Hematopoietic multipotent progenitor cell treated with erythropoietin and hydrocortisone succinate and interleukin-3 and kit ligand, for 6 days (in vitro differentiated cells): Measurements from ENCODE around the gene RWDD4.

Experiments used
- DNase-seq: peaks from one replicate; pipeline ENCODE4 v3.0.0-alpha.2; 2015

Gene RWDD4

DNA sequence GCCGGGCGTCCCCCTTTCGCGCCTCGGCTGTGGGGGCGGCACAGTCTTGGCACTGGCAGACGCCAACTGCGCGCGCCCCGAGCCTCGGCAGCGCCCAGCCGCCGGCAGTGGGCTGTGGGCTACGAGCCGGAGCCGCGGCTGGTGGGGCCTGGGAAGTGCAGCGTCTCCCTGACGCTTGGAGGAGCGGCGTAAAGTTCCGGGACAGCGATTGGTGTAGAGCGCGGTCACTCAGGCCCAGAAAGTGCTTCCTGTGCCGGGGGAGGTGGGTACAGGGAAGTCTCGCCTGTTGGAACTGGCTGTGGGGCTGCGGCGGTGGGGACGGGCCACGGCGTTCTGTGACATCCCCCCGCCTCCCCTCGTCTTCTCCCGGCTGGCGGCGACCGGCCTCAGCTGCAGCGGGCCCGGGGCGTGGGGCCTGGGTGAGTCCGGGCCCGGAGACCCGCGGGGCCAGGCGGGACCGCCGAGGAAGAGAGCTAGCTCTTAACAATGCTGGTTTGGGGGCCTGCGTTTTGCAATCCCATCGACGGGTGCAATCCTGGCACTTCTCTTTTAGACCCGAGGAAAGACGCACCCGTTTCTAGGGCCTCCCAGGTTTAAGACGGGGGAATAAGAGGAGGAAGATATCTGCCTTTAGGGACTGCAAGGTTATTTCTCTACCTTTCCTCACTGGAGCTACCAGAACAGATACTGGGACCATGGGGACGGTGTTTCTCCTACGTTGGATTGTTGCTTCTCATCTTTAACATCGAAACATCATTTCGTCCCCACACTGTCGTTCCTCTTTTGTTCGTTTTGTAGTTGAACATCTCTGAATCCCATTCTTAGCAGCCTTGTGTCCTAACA lies at the start of gene RWDD4, which contains the start of gene TRAPPC11:
RWDD4 (minus strand) TSS at position 157 of the 843 bp plus-strand sequence. CDS start 233 bp downstream, outside the sequence.
TRAPPC11 (plus strand) TSS at position 265 of the 843 bp plus-strand sequence. CDS start 4,575 bp downstream, outside the sequence.
- DNase-seq, result peak; percentile 98

DNA sequence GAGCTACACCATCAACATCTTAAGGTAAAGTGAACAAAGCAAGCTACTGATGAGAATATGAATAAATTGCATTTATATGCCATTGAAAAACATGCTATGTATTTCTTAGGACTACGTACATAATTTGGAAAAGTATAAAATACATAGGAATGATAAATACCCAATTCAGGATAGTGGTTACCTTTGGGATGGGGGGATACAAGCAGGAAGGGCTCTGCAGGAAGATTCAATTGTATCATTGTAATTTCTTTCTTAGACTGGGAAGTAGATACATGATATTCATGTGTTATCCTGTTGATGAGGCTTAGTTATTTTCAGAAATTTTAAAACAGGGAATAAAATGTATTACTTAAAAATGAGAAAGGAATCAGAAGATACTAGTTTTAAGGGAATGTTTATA lies 43.5 kb upstream of the RWDD4 start:
- no peak for DNase-seq

DNA sequence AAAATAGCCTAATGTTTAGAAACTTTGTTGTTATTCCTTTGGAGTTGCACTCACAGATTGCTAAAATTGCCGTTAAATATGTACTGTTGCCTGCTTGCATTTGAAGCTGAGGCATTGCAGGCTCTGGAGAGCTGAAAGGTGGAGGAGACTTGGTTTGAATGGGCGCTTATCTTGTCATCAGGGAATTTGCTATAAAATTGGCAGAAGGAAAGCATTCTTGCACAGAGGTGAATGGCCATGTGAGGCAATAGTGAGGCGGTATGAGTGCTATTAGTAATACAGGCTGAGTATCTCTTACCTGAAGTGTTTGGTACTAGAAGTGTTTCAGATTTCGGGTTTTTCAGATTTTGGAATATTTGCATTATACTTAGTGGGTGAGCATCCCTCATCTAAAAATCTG lies 41.4 kb upstream of the RWDD4 start:
- no peak for DNase-seq

DNA sequence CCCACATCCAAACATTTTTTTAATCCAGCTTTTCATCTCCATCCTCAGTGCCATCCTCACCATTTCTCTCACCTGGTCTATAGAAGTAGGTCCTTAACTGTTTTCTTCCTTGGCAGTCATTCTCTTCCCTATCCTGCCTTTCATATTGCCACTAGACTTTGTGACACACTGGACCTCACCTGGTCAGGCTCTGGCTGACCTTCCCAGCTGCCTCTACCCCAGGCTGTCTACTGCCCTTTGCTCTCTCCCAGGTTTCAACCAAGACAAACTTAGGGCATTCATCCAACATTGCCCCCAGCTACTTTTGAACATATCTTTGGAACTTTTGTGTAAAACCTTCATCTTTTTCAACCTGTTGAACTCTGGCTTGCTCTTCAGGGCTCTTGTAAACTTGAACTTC lies 39.9 kb upstream of the RWDD4 start:
- DNase-seq, result no peak

DNA sequence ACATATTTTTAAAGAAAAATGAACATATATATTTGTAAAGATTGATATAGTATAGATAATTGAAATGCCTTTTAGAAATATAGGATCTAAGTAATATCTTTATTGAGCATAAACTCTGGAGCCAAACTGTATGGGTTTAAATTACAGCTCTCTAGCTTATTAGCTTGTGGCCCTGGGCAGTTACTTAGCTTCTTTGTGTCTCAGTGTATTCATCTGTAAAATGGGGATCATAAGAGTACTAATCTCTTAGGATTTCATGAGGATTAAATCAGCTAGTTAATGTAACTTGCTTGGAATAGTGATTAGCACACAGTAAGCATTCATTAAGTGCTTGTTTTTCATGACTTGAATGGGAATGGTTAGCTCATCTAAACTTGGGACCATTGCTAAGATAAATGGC lies 32.9 kb upstream of the RWDD4 start:
- no peak for DNase-seq

DNA sequence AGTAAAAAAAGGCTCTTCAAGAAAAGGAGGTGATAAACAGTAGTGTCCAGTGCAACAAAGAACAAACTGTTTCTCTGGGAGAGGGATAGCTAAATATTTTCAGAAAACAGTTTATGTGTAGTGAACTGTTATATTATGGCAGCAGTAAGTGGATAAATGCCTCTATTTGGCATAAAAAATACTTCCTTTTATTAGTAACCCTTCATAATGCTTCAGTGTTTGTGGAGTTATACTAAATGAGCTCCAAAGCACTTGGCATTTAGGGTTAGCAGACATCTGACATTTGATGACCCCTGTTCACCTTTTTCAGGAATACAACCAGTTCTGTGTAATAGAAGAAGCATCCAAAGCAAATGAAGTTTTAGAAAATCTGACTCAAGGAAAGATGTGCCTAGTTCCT lies 32.0 kb upstream of the RWDD4 start:
- DNase-seq, result no peak

DNA sequence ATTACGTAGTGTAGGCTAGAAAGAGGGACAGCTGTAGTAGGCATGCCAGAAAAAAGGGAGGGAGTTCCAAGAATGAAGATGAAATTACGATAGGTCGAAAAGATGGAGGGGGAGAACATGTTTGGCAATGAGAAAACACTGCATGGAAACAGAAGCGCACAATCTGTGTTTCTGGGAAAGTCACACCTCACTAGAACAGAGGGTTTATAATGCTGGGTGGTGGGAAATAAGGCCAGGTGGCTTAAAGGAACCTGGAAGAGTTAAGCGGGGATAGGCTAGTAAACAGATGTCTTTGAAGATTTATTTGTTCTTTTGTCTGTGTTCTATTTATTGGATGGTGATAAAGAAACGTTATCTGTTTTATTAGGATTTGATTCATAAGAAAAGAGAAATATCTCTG lies 29.2 kb upstream of the RWDD4 start:
- DNase-seq, result no peak

DNA sequence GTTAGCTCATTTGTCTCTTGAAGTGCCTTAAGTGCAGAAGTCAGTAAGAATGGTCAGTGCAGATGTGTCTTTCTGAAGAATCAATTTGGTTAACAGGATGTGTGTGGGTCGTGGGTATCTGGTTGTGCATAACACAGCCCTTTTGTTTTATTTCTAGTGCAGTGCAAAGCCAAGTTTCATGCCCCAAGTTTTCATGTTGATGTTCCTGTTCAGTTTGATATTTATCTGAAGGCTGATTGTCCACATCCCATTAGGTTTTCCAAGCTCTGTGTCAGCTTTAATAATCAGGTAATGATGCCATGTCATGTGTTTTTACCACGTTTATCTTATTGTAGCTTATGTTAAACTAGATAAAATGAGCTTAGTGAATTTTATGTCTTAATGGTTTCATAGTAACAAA lies 27.5 kb upstream of the RWDD4 start:
- DNase-seq, result no peak

DNA sequence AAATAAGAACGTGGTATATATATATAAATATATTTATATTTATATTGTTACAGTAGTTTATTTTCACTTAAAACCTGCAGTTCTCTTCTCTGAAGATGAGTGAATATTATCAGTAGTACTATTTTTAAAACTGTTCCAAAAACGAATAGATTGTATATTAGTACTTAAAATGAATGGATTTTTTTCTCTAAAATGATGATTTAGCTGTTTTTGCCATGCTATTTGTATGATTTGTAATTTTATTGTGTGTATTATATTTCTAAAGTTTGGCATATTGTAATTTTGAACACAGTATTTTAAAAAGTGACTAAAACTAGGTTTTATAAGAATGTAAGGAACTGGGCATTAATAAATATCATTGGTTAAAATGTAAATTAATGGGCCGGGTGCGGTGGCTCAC lies 22.1 kb upstream of the RWDD4 start:
- DNase-seq, result no peak

DNA sequence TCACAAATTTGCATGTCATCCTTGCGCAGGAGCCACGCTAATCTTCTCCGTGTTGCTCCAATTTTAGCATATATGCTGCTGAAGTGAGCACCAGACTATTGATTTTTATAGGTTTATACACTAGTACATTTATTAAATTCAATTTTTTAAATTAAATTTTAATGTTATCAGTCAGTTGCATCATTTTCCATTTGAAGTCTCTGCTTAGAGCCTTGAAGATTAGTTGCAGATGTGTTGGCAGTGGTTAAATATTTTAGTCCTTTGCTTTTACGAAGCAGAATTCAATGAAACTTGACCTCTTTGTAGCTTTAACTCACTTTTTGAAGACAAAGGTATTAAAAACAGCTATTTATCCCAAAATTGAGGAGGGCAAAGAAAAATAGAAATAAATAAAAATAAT lies 16.6 kb upstream of the RWDD4 start:
- DNase-seq, result no peak

DNA sequence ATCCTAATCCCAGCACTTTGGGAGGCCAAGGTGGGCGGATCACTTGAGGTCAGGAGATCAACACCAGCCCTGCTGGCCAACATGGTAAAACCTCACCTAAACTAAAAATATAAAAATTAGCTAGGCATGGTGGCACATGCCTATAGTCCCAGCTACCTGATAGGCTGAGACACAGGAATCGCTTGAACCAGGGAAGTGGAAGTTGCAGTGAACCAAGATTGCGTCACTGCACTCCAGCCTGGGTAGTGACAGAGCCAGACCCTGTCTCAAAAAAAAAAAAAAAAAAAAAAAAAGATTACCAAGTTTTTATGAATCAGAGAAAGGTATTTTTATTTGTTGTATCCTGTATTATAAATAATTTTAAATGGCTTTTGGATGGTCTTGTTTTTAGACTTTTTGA lies 15.2 kb upstream of the RWDD4 start:
- peak; percentile 16 for DNase-seq

DNA sequence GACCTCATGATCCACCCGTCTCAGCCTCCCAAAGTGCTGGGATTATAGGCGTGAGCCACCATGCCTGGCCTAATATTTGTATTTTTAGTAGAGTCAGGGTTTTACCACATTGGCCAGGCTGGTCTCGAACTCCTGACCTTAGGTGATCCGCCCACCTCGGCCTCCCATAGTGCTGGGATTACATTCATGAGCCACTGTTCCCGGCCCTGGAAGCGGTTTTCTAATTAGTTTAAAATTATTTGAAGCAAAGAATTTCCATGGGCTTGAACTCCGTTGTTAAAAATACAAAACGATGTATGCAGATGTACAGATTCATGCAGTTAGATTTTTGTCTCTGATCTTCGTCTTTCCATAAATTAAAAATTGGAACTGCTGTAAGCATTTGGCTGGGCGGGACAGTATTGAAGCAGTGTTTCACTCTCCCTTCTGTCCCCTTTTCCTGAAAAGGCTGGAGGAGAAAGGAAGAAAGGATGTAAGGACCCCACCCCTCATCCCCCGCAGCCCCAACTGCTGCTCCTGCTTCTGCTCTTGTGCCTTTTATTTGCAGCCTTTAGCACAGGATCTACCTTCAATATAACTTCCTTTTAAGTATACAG lies 12.1 kb upstream of the RWDD4 start:
- DNase-seq, result no peak

DNA sequence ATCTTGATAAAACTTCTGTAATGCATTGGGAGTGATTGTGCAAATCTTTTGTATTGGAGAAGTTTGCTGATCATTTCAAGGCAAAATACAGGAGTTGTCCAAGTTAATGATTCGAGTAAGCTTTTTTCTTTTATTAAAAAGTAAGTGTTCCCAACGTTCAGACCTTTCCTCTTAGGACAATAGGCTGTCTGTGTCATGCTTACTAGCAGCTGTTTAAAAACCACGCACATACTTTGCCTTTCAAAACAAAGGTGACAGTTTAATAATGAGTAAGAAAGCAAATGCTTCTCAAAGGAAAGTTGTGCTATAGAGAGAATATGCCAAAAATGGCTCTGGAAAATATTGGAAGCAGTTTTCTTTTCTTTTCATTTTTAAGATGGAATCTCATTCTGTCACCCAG lies 11.3 kb upstream of the RWDD4 start:
- no peak for DNase-seq

DNA sequence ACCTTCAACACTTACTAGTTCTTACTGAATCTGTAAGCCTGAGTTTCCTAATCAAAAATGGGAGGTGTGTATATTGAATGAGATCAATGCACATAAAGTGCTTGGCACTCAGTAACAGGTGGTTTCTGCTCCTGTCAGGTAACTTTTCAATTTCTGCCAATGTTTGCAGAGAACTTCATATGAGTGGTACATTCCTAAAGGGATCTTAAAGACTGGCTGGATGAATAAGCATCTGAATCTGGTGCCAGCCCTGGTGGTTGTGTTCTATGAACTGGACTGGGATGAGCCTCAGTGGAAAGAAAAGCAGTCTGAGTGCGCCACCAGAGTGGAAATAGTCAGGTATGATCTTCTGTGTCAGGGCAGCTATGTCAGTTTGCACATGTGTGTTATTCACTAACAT lies 7.1 kb upstream of the RWDD4 start:
- DNase-seq, result no peak

DNA sequence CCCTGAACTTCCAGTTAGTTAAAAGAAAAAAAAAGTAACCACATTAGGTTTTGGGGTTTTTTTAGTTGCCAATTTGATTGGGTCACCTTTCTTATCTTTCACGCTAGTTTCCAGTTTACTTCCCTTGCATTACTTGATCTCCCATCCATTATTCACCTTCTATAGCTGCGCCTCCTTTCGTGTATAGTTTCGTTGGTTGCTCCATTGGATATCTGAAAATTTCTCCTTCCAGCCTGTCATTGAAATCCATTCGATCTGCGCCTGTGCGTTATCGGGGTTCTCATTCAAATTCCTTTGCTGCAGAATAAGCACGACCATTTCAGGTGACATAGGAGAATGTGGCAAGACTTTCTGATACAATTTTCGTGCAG lies 872 bp upstream of the RWDD4 start:
- DNase-seq, result peak; percentile 54

DNA sequence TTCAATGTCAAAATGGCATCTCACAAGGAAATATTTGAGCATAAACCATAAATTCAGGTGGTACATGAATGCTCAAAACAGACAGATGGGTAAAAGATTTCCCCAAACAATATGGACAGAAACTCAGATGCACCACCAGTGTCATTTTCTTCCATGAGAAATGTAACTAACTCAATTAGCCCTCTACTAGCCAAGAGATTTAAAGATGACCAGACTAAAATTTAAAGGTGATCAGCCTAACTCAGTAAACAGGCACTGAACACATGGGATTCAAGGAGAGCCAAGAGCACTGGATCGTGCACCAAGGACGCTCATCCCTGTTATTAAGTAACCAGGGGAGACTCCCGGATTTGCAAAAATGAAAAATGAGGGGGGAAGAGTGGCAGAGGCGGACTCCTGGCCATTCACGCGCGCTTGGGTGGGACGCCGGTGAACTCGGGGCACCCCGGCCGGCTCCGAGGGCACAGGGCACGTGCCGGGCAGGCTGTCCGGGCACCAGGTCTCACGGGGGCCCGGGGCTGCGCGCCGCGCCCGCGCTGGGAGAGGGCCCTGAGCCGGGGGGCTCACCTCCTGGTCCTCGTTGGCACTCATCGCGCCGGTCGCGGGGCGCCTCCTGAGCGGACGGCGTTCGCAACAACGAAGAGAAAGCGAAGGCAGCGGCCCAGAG lies 490 bp downstream of the RWDD4 start:
- DNase-seq, result peak; percentile 39

DNA sequence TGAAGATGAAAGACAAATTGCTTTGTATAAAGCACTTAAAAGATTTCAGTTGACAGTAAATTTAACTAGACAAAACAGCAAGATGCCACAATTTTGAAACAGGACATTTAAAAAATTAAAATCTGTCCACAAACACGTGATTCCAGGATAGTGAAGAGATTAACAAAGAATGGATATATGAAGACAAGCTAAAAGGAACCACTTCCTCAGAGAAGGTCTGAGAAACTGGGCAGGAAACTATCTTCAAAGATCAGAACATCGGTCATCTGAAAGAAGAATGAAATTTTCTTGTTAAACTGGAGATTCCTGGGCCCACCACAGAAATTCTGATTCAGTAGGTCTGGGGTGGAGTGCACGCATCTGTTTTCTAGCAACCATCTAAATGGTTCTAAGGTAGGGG lies 1.4 kb downstream of the RWDD4 start:
- DNase-seq, result peak; percentile 24

DNA sequence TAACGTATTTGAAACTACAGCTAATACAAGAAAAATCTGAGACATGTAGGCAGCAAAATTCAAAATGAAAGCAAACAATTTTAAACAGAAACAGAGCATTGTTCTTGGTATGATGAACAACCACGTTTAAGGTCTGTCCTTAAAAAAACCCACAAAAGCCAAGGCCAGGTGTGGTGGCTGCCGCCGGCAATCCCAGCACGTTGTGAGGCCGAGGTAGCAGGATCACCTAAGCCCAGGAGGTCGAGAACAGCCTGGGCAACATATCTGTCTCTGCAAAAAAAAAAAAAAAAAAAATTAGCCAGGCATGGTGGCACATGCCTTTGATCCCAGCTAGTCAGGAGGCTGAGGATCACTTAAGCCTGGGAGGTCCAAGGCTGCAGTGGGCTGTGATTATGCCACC lies 13.7 kb downstream of the RWDD4 start:
- DNase-seq, result no peak

DNA sequence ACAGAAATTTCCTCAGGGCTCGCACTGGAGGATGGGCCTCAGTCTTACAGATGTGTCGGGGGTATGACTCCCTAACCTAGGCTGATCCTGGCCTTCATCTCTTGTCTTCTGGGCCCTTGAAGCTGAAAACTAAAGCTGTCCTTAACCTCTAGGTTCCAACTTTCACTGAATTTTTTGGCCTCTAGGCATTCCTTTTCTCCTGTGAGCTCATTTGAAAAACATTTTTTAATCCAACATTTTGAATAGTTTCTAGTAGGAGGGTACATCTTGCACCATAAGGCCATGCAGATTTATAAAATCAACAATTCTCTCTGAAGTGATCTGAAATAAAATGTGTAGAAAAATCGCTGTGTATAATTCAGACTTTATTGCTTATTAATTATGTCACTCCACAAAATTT lies 19.7 kb downstream of the RWDD4 start:
- DNase-seq, result no peak

DNA sequence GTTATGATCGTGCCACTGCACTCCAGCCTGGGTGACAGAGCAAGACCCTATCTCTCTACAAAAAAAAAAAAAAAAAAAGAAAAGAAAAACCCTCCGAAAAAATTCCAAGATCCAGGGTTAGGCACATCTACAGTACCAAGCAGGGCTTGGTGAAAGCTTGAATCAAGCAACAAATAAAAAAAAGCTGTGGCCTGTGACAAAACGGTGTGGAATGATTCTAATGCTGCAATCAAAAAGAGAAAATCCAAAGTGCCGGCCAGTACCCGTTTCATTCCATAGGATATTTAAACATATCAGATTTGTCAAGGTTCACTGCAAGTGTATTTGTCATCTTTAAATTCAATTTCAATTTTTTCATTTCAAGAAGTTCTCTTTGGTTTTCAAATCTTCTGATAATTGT lies 20.5 kb downstream of the RWDD4 start:
- no peak for DNase-seq

DNA sequence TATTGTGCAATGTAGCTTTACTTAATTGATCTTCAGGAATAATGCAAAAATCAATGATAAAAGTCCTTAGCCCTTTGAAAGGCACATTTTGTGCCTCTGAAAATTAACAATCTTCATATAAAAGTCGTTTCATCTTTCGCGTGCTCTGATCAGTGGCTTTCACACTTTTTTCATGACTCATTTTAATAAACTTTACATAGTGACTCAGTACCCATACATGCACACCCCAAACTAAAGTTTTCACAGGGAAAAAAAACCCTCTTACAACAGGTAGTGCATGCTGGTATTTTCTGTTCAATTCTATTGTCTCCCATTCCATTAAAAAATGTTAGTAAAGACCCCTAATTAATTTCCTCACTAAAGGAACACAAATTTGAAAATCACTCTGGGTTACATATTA lies 21.5 kb downstream of the RWDD4 start:
- DNase-seq, result no peak

DNA sequence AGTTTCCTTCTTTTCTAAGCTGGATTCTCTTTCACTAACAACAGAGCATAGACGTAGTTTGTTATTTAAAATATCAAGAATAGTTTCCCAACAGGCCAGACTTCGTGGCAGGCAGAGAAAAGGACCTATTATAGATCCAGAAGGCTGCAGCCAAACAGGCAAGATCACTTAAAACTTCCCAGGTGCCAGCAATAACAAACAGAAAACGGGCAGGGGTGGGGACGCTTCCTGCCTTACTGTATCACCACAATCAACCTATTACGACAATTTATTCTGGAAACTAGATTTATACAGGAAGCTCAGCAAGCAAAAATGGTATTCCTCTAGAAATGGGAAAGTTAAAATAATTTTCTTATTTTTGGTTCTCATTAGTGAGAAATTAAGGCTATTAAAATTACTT lies 22.1 kb downstream of the RWDD4 start:
- no peak for DNase-seq

DNA sequence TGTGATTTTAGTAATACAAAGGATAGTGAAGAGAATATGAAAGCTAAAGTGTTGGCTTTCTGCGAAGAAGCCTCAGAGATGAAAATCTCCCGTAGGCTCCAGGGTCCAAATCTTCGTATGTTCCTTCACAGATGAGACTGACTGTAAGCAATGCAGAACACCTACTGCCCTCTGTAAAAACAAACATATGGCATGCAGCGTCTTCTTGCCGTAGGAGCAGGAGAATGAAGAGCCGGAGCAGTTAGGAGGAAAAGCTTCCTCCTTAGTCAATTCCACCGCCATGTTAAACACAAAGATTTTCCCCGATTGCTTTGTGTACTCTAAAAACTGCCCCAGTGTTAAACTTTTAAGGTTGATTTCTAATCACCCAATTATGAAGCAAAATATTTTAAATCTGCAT lies 22.5 kb downstream of the RWDD4 start:
- no peak for DNase-seq

DNA sequence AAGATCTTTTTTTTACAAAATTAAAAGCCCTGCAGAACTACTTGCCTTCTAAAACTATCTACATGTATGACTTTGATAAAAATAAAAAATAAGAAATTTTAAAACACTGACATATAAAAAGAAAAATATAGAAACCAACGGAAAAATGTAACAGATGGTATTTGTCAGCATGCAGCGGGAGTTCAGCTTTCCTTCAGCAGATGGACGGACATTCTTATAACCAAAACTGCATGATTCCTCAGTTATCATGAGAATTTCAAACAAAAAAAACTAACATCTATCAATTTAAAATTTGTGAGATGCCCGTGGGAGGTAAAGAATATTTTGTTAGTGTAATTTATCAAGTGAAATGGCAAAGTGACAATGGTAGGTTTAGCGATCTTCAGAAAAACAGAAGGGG lies 23.2 kb downstream of the RWDD4 start:
- no peak for DNase-seq
